ENCODE results near the gene DNAL1. TPM values are rescaled to one million over a fixed set of nuclear protein-coding genes. Genes with fewer than 3 reads are reported as not detected.

The DNAL1 gene
- total and polyA plus RNA-seq, 9 donors, result 4.1 to 19.9 (median 15.8) TPM

- no peak for TF ChIP-seq CTCF (IDR thresholded peaks at IDR 0.05)
- Histone ChIP-seq H3K27me3 (no peaks in the 10 kb centered on the region), H3K36me3 (no peaks in the 10 kb centered on the region), H3K27ac (no peak overlapping the region), H3K4me3 (no peak overlapping the region), H3K9me3 (no peaks in the 10 kb centered on the region), H3K4me1 (ENCODE audit: insufficient read depth) (no peaks in the 10 kb centered on the region)
- intact Hi-C loops (cut with DNase I), result no loop called here
- WGBS, 3 donors, result 97 to 99% (median 97%) methylated on average over 2 of the region's 2 CpGs
- DNase-seq, result no peak
Observed at GRCh38 chr14:73665130-73665529, 20.3 kb downstream of the DNAL1 start.

GRCh38 chr14:73666583-73666982 lies 21.8 kb downstream of the DNAL1 start:
- Histone ChIP-seq H3K27ac (no peak overlapping the region), H3K27me3 (no peaks in the 10 kb centered on the region), H3K4me3 (no peak overlapping the region), H3K4me1 (ENCODE audit: insufficient read depth) (no peaks in the 10 kb centered on the region), H3K9me3 (no peaks in the 10 kb centered on the region), H3K36me3 (no peaks in the 10 kb centered on the region)
- TF ChIP-seq POLR2A (IDR thresholded peaks at IDR 0.05), result no peak
- no peak for TF ChIP-seq EP300 (IDR thresholded peaks at IDR 0.05)
- TF ChIP-seq CTCF (IDR thresholded peaks at IDR 0.05), result no peak
- 84 to 86% (median 85%) methylated on average over 5 of the region's 5 CpGs for WGBS, 3 donors
- intact Hi-C loops (cut with DNase I), result no loop called here
- no peak for DNase-seq

- intact Hi-C loops (cut with DNase I), result no loop called here
- no peaks in the 10 kb centered on the region for H3K4me1 ChIP-seq (ENCODE audit: insufficient read depth)
- no peaks in the 10 kb centered on the region for H3K36me3 ChIP-seq
- WGBS, 3 donors, result 90 to 98% (median 94%) methylated on average over 3 of the region's 3 CpGs
- H3K4me3 ChIP-seq, result no peak overlapping the region
- H3K27ac ChIP-seq, result no peak overlapping the region
- no peaks in the 10 kb centered on the region for H3K27me3 ChIP-seq
- no peak for TF ChIP-seq POLR2A (IDR thresholded peaks at IDR 0.05)
- H3K9me3 ChIP-seq, result no peaks in the 10 kb centered on the region
- DNase-seq, result no peak
Observed at GRCh38 chr14:73667854-73668253, 23.1 kb downstream of the DNAL1 start.

GRCh38 chr14:73674986-73675385 lies 30.2 kb downstream of the DNAL1 start:
- Histone ChIP-seq H3K9me3 (no peaks in the 10 kb centered on the region), H3K36me3 (no peaks in the 10 kb centered on the region), H3K27me3 (no peaks in the 10 kb centered on the region), H3K4me1 (ENCODE audit: insufficient read depth) (no peaks in the 10 kb centered on the region), H3K27ac (no peak overlapping the region), H3K4me3 (no peak overlapping the region)
- TF ChIP-seq POLR2A (IDR thresholded peaks at IDR 0.05), result no peak
- no peak for DNase-seq
- 93 to 98% (median 95%) methylated on average over 3 of the region's 3 CpGs for WGBS, 3 donors
- intact Hi-C loops (cut with DNase I), result no loop called here

GRCh38 chr14:73678698-73679097 lies 33.9 kb downstream of the DNAL1 start:
- no peaks in the 10 kb centered on the region for H3K4me1 ChIP-seq (ENCODE audit: insufficient read depth)
- no peak for DNase-seq
- TF ChIP-seq POLR2A (IDR thresholded peaks at IDR 0.05), result no peak
- TF ChIP-seq EP300 (IDR thresholded peaks at IDR 0.05), result no peak
- no peak for TF ChIP-seq CTCF (IDR thresholded peaks at IDR 0.05)
- H3K9me3 ChIP-seq, result no peaks in the 10 kb centered on the region
- no peaks in the 10 kb centered on the region for H3K36me3 ChIP-seq
- no peaks in the 10 kb centered on the region for H3K27me3 ChIP-seq
- intact Hi-C loops (cut with DNase I), result no loop called here
- no peak overlapping the region for H3K27ac ChIP-seq
- H3K4me3 ChIP-seq, result no peak overlapping the region
- 91 to 94% (median 93%) methylated on average over 4 of the region's 4 CpGs for WGBS, 3 donors

GRCh38 chr14:73680821-73681220 lies 36.0 kb downstream of the DNAL1 start:
- Histone ChIP-seq H3K27ac (no peak overlapping the region), H3K4me3 (no peak overlapping the region), H3K9me3 (no peaks in the 10 kb centered on the region), H3K27me3 (no peaks in the 10 kb centered on the region), H3K4me1 (ENCODE audit: insufficient read depth) (no peaks in the 10 kb centered on the region), H3K36me3 (no peaks in the 10 kb centered on the region)
- TF ChIP-seq POLR2A (IDR thresholded peaks at IDR 0.05) (no peak), CTCF (IDR thresholded peaks at IDR 0.05) (no peak), EP300 (IDR thresholded peaks at IDR 0.05) (no peak)
- WGBS, 3 donors, result 93 to 97% (median 96%) methylated on average over 5 of the region's 5 CpGs
- no peak for DNase-seq
- intact Hi-C loops (cut with DNase I), result no loop called here
